Immature natural killer cell (primary cell): ENCODE data around the gene NTRK2. TPM values are rescaled to one million over a fixed set of nuclear protein-coding genes. Genes with fewer than 3 reads are reported as not detected.
"Not testable (repeated sequence)": the region's sequence is repeated elsewhere in the genome, so short reads cannot be mapped to it uniquely, and the experiment has no call there.

ENCODE experiments used
- DNase-seq, 3 donors: peaks; one replicate each; pipeline ENCODE4 v3.0.0; 2022; ENCODE audit warnings: mixed read lengths in 1 of 3
- H3K27ac Mint-ChIP-seq, 6 donors: one replicate each; pipeline ENCODE4 v1.8.0; 2020; ENCODE audit warnings: mixed read lengths in 6 of 6, mild to moderate bottlenecking in 5 of 6, inconsistent platforms in 4 of 6, moderate library complexity in 3 of 6
- H3K27me3 Mint-ChIP-seq, 3 donors: one replicate each; pipeline ENCODE4 v1.8.0; 2020 to 2021; ENCODE audit warnings: low read depth in 3 of 3, mild to moderate bottlenecking in 3 of 3, mixed read lengths in 3 of 3, moderate library complexity in 3 of 3, inconsistent platforms in 1 of 3
- H3K36me3 Mint-ChIP-seq, 3 donors: one replicate each; pipeline ENCODE4 v1.8.0; 2020; ENCODE audit warnings: mixed read lengths in 3 of 3, inconsistent platforms in 2 of 3, mild to moderate bottlenecking in 2 of 3
- H3K4me1 Mint-ChIP-seq, 2 donors: one replicate each; pipeline ENCODE4 v1.8.0; 2020; ENCODE audit warnings: inconsistent platforms in 2 of 2, mild to moderate bottlenecking in 2 of 2, mixed read lengths in 2 of 2, moderate library complexity in 1 of 2
- H3K4me3 Mint-ChIP-seq, 5 donors: one replicate each; pipeline ENCODE4 v1.8.0; 2020; ENCODE audit warnings: mild to moderate bottlenecking in 5 of 5, mixed read lengths in 5 of 5, inconsistent platforms in 3 of 5, moderate library complexity in 3 of 5
- H3K9me3 Mint-ChIP-seq, 6 donors: one replicate each; pipeline ENCODE4 v1.8.0; 2020; ENCODE audit warnings: mild to moderate bottlenecking in 6 of 6, mixed read lengths in 6 of 6, inconsistent platforms in 4 of 6, moderate library complexity in 3 of 6
- polyA plus RNA-seq, 3 donors: library from polyadenylated mRNA; unstranded; fragments of 300-500 nt; fragmentation: Illumina TruSeq; gene quantifications; one replicate each; pipeline ENCODE4 v1.2.3, GENCODE V29; 2021

NTRK2 gene
- polyA plus RNA-seq, 3 donors from 2014 or later = not detected

DNA sequence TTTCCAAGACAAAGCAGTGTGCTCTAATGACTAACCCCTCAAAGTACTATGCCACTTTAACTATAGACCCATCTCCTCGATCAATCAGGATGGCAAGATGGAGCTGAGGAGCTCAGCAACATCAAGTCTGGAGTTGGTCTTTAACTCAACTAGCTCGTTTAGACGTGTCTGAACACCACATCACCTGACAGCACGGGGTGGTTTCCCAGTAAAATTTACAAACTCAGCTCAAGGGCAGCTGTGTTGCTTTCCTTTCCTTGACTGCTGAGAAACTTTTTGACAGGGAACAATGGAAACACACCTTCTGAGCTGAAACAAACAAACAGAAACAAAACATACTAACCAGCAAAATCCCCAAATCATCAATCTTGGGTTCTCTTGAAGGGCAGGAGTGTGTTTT is 202.5 kb downstream of the NTRK2 start:
- DNase-seq = no peak
- Mint-ChIP-seq H3K27me3 (no peaks in the 10 kb centered on the region), H3K36me3 (no peaks in the 10 kb centered on the region), H3K4me1 (peaks cover 0 to 4% of the 10 kb centered on the region in 2 donors), H3K9me3 (no peaks in the 10 kb centered on the region), H3K27ac (no peak overlapping the region), H3K4me3 (no peak overlapping the region)

DNA sequence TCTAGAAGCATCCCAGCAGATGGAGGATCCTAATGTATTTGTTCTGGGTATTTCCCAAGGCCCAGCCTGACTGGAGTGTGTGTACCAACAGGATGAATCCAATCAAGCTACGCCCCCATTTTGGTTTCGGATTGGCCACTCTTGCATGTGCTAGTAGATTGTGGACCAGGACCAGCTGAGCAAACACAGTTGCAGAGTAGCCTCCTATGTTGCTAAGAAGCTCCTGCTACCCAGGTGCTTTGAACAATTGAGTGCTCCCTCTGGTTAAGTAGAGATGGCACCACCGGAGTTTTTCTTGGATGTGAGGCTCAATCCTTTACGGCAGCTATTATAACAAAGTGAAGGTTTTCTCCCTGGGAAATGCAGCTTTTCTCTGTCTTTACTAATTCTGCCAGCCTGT is 204.5 kb downstream of the NTRK2 start:
- H3K9me3 Mint-ChIP-seq = no peaks in the 10 kb centered on the region
- H3K36me3 Mint-ChIP-seq = no peaks in the 10 kb centered on the region
- no peak for DNase-seq
- no peaks in the 10 kb centered on the region for H3K27me3 Mint-ChIP-seq
- H3K4me1 Mint-ChIP-seq = peaks cover 0 to 4% of the 10 kb centered on the region in 2 donors
- peak overlapping the region in 1 of 5 donors; percentile 42 for H3K4me3 Mint-ChIP-seq
- H3K27ac Mint-ChIP-seq = peak overlapping the region in 1 of 6 donors; percentile 51

DNA sequence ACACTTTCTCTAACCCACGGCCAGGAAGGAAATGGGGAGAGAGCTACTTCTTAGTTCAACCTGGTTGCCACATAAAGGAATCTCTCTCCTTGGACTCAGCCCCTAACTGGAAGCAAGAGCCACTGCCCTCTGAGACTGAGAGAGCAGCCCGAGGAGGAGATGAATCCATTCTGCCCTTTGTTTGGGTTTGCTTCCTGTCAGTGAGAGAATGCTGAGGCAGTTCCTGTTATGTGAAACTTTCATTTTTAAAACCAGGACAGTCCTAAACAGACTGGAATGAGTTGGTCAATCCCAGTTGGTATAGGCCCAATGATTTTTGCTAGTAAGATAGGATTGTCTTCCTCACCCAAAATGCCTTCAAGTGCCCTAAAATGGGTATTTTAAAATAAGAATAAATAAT is 205.1 kb downstream of the NTRK2 start:
- Mint-ChIP-seq H3K27ac (peak overlapping the region in 1 of 6 donors; percentile 51), H3K4me3 (peak overlapping the region in 1 of 5 donors; percentile 42), H3K36me3 (no peaks in the 10 kb centered on the region), H3K27me3 (no peaks in the 10 kb centered on the region), H3K9me3 (no peaks in the 10 kb centered on the region), H3K4me1 (peaks cover 0 to 4% of the 10 kb centered on the region in 2 donors)
- DNase-seq = no peak

DNA sequence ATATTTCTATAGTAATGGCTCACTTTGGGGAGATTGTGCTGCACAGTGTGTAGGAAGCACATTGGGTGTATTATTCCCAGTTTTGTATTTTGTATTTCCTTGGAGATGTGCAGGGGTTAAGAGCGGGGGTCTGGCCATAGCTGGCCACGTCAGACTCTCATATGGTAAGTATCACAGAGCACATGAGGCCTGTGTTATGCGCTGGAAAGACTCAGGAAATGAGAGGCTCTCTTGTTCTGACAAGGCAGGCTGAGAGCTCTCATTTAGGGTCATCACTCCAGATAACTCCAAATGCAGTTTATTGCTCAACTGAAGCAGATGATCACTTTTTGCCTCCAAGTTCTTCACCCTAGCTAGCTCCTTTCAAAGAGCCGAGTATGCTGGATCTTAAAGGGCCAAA is 205.7 kb downstream of the NTRK2 start:
- H3K27ac Mint-ChIP-seq = no peak overlapping the region
- H3K4me1 Mint-ChIP-seq = peaks cover 0 to 4% of the 10 kb centered on the region in 2 donors
- H3K9me3 Mint-ChIP-seq = no peaks in the 10 kb centered on the region
- H3K4me3 Mint-ChIP-seq = peak overlapping the region in 1 of 5 donors; percentile 12
- DNase-seq = no peak
- H3K27me3 Mint-ChIP-seq = no peaks in the 10 kb centered on the region
- H3K36me3 Mint-ChIP-seq = no peaks in the 10 kb centered on the region

DNA sequence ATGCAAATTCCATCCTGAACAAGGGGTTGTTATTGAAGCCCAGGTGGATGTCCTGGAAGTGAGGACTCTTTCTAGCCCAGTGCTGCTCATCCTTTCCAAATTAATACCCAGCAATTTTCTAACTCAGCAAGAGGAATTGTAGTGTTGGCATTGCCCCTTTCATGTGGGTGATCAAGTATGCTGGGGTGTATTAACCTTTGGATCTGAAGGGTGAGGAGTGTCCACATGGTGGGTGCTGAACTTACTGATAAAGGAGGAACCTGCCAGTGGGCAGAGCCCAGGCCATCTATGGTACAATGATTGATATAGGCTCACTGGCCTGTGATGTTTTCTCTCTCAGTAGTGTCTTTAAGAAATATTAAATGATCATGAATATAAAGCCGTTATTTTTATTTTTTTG is 210.1 kb downstream of the NTRK2 start:
- no peaks in the 10 kb centered on the region for H3K9me3 Mint-ChIP-seq
- H3K27me3 Mint-ChIP-seq = peaks cover 0 to 2% (median 0%) of the 10 kb centered on the region in 3 donors
- H3K4me3 Mint-ChIP-seq = no peak overlapping the region
- no peak overlapping the region for H3K27ac Mint-ChIP-seq
- no peak for DNase-seq
- H3K36me3 Mint-ChIP-seq = no peaks in the 10 kb centered on the region
- no peaks in the 10 kb centered on the region for H3K4me1 Mint-ChIP-seq

DNA sequence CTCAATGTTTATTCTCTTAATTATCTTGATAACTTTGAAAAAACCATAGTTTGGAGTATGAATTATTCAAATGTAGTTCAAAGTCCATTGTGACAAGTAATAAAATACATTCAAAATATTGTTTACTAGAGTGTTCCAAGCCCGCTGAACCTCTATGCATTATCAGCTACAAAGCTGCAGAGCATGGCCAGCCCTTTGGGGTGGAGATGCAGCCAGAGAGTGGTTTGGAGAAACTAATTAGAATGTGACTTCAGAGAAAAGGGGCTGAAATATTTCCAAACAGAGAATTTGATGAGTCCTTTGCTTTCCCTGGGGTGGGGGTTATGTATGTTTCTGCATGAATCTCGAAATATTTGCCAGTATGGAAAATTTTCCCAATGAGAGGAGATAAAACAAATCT is 211.3 kb downstream of the NTRK2 start:
- Mint-ChIP-seq H3K9me3 (no peaks in the 10 kb centered on the region), H3K27ac (no peak overlapping the region), H3K27me3 (peaks cover 0 to 2% (median 0%) of the 10 kb centered on the region in 3 donors), H3K4me1 (no peaks in the 10 kb centered on the region), H3K4me3 (no peak overlapping the region), H3K36me3 (no peaks in the 10 kb centered on the region)
- DNase-seq = no peak

DNA sequence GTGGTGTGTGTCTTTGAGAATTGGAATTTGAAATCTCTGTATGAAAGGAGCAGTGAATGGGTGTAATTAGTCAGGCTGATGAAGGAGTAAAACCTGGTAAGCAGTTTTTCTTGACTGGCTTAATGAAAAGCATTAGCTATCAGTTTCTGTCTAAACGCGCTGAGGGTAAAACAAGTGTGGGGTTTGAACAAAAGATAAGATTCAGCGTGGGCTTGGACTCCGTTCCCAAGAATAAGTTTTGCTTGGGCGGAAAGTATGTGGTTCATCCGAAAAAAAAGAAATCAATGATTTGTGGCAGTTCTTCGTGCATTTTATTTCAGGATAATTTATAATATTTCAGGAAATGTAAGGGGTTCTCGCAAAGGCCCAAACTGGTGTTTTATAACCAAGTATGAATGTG is 217.3 kb downstream of the NTRK2 start:
- H3K4me1 Mint-ChIP-seq = no peaks in the 10 kb centered on the region
- H3K27ac Mint-ChIP-seq = peak overlapping the region in 1 of 6 donors; percentile 44
- H3K4me3 Mint-ChIP-seq = no peak overlapping the region
- H3K36me3 Mint-ChIP-seq = no peaks in the 10 kb centered on the region
- DNase-seq = no peak
- H3K9me3 Mint-ChIP-seq = no peaks in the 10 kb centered on the region
- no peaks in the 10 kb centered on the region for H3K27me3 Mint-ChIP-seq

DNA sequence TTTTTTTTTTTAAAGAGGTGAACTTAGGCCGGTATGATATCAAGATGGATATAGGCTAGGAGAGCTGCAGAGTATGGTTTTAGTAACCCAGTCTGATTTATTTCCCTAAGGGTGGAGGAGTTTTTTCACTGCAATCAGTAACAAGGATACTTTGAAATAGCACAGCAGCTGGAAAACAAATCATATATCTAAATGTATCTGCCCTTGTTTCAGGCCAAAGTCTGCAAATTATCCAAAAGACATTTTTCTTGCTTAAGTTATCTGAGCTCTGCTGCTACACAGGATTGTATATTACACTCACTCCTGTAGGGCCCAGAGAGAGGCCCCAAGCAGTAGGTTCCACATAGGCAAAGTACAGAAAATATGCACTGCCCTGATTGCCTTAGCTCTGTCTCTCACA is 222.4 kb downstream of the NTRK2 start:
- H3K9me3 Mint-ChIP-seq = no peaks in the 10 kb centered on the region
- no peak for DNase-seq
- no peaks in the 10 kb centered on the region for H3K36me3 Mint-ChIP-seq
- H3K27me3 Mint-ChIP-seq = peaks cover 0 to 2% (median 0%) of the 10 kb centered on the region in 3 donors
- H3K4me1 Mint-ChIP-seq = no peaks in the 10 kb centered on the region
- no peak overlapping the region for H3K27ac Mint-ChIP-seq
- H3K4me3 Mint-ChIP-seq = no peak overlapping the region

DNA sequence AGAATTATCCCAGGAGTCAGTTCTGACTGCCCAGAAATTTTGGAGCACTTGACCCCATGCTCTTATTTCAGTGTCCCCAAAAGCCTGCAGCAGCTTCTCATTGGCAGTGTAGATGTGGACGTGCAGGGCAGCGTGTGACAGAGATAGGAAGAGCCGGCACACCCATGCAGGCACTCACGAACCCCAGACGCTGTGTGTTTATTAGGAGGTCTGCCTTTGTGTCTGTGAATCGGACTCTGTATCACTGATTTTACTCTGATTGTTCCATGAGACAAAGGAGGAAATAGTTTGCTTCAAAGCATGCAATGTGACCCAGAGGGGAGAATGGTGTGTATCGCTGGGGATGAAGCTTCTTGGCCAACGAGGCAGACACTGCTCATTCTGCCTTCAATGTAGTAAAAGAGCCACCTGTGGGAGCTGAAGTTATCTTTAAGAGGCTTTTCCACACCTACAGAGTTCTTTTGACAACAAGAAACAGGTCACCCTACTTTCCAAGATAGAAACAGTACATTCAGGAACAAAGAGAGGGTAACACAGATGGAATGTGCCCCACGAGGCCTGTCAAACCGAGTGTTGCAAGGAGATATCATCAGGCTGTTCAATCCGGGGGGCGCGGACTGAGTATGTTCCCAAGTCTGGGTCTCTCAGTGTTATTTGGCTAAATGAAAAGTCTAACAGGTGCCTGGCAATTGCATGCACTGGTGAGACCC is 224.0 kb downstream of the NTRK2 start:
- H3K27me3 Mint-ChIP-seq = peaks cover 0 to 7% (median 0%) of the 10 kb centered on the region in 3 donors
- H3K27ac Mint-ChIP-seq = no peak overlapping the region
- no peak overlapping the region for H3K4me3 Mint-ChIP-seq

DNA sequence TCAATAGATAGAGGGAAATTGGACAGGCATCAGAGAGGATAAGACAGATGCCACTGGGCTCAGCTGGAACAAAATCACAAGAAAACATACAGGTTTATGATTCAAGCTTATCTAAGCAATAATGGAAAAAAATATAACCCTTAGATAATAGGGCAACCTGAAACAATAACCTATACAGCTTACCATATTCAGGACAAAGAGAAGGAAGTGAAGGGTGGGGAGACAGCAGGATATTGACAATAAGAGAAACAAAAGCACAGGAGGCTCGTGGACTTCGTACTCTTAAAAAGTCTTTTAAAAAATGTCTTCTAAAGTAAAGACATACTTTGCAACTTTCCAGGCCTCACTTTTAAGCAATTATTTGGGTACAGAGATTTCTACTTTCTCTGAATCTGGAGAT is 225.3 kb downstream of the NTRK2 start:
- H3K27ac Mint-ChIP-seq = no peak overlapping the region
- peaks cover 0 to 7% (median 0%) of the 10 kb centered on the region in 3 donors for H3K27me3 Mint-ChIP-seq
- H3K9me3 Mint-ChIP-seq = peaks cover 0 to 2% (median 0%) of the 10 kb centered on the region in 6 donors
- H3K4me3 Mint-ChIP-seq = no peak overlapping the region
- no peaks in the 10 kb centered on the region for H3K36me3 Mint-ChIP-seq
- DNase-seq = no peak
- H3K4me1 Mint-ChIP-seq = no peaks in the 10 kb centered on the region

More for the DNA sequence above, 224.0 kb downstream of the NTRK2 start:
- Mint-ChIP-seq H3K9me3 (peaks cover 0 to under 1% (median 0%) of the 10 kb centered on the region in 6 donors), H3K4me1 (no peaks in the 10 kb centered on the region), H3K36me3 (no peaks in the 10 kb centered on the region)
- DNase-seq = no peak

DNA sequence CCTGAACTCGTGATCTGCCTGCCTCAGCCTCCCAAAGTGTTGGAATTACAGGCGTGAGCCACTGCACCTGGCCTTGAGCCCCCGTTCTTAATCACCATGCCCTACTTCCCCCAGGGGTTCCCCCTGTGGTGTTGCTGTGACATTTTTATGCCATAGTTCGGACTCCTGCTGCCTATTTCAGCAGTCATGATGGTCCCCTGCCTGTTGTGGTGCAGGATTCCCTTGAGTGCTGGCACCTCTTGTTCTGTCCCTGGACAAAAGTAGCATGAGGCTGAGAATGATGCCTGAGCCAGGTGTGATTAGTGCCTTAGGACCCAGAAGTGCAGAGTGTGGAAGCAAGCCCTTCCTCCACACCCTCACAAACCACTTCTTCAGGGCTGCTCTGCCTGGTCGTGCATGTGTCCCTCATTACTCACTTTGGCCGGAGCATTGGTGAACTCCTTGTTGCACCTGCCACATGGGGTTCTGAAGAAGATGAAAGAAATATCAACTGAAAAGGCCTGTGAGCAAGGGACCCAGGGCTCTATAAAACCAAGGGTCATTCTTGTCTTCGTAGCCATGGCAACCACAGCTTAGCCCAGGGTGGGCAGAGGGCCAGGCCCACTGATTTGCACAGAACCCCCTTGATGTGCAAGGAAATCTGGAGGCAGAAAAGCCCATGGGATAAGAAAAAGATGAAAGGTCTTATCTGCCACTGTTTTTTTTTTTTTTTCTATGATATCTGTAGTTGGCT is 228.0 kb downstream of the NTRK2 start:
- no peak overlapping the region for H3K27ac Mint-ChIP-seq

DNA sequence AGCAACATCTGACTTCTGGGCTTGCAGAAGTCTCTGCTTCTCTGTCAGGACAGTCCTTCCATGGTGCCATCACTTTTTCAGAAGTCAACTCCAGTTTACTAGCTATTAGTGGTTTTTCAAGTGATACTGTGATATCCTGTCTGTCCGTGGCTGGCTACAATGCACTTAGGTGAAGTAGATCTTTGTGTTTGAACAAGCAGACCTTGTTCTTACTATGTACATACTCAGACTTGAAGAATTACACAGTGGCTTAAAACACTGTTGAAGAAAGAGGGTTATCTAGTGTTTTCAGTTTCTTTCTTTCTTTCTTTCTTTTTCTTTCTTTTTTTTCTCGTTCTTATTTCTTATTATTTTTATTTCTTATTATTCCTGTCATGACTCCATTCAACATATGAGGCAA is 228.7 kb downstream of the NTRK2 start:
- Mint-ChIP-seq H3K27me3 (peaks cover 0 to 17% (median 2%) of the 10 kb centered on the region in 3 donors), H3K36me3 (no peaks in the 10 kb centered on the region), H3K9me3 (peaks cover 0 to 2% (median 0%) of the 10 kb centered on the region in 6 donors), H3K4me1 (no peaks in the 10 kb centered on the region), H3K27ac (no peak overlapping the region), H3K4me3 (no peak overlapping the region)
- DNase-seq = no peak

More for the DNA sequence above, 228.0 kb downstream of the NTRK2 start:
- Mint-ChIP-seq H3K36me3 (no peaks in the 10 kb centered on the region), H3K9me3 (peaks cover 0 to 2% (median 0%) of the 10 kb centered on the region in 6 donors), H3K4me3 (no peak overlapping the region), H3K27me3 (peaks cover 0 to 16% (median 0%) of the 10 kb centered on the region in 3 donors), H3K4me1 (no peaks in the 10 kb centered on the region)
- no peak for DNase-seq

DNA sequence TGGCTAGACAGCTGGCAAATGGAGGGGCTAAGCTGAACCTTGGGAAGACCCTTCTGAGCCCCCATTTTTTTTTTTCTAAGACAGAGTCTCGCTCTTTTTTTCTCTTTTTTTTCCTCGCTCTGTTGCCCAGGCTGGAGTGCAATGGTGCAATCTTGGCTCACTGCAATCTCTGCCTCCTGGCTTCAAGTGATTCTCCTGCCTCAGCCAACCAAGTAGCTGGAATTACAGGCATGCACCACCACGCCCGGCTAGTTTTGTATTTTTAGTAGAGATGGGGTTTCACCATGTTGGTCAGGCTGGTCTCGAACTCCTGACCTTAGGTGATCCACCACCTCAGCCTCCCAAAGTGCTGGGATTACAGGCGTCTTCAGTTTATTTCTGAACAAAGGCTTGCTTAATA is 229.1 kb downstream of the NTRK2 start:
- H3K27ac Mint-ChIP-seq, H3K36me3 Mint-ChIP-seq, H3K4me3 Mint-ChIP-seq, H3K9me3 Mint-ChIP-seq, DNase-seq, H3K4me1 Mint-ChIP-seq: not testable (repeated sequence)
- peaks cover 0 to 18% (median 2%) of the 10 kb centered on the region in 3 donors for H3K27me3 Mint-ChIP-seq

DNA sequence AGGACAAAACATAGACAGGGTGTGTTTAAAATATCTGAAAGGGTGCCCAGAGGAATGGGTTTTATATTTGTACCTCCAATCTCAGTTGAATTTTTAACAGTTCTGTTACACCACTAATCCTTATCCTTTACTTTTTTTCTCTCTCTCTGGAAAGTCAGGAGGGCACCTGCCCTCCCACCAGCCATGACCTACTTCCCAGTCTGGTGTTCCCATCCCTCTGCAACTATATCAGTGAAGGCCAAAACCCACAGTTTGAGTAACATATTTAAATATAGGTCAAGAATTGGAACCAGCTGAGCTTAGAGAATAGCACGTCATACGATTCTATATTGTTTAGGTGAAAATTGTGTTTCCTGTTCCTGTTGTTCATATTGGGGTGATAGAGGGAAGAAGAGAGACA is 229.8 kb downstream of the NTRK2 start:
- H3K27me3 Mint-ChIP-seq = peaks cover 0 to 18% (median 2%) of the 10 kb centered on the region in 3 donors
- no peak overlapping the region for H3K27ac Mint-ChIP-seq
- no peak overlapping the region for H3K4me3 Mint-ChIP-seq
- no peak for DNase-seq
- peaks cover 0 to 2% (median 0%) of the 10 kb centered on the region in 6 donors for H3K9me3 Mint-ChIP-seq
- H3K4me1 Mint-ChIP-seq = no peaks in the 10 kb centered on the region
- H3K36me3 Mint-ChIP-seq = no peaks in the 10 kb centered on the region
